Activated B cell treated with CpG ODN at 0.5 μM for 24 hours (primary cell): ENCODE results near the gene MAPK14. TPM values are rescaled to one million over a fixed set of nuclear protein-coding genes. Genes with fewer than 3 reads are reported as not detected.

ENCODE experiments used
- ATAC-seq: fragments of 200-7000 bp; cut with Tn5 transposase; one replicate; pipeline ENCODE4 v1.10.0; 2021; ENCODE audit warnings: low read depth, mild to moderate bottlenecking, moderate library complexity
- CTCF ChIA-PET: fragments of 350-600 bp; sonication (Branson Sonifier 250); formaldehyde crosslinking; loops from one replicate; lab custom pipeline; 2021; ENCODE audit warnings: antibody characterized with exemption; lab: Charles Lee
- POLR2A ChIA-PET: fragments of 350-600 bp; sonication (Branson Sonifier 250); formaldehyde crosslinking; loops from one replicate; lab custom pipeline; 2021; ENCODE audit warnings: antibody characterized with exemption; lab: Charles Lee
- DNase-seq: peaks from one replicate; pipeline ENCODE4 v3.0.0; 2022
- H3K27ac Mint-ChIP-seq: one replicate; pipeline ENCODE4 v1.8.0; 2020; ENCODE audit warnings: mixed read lengths
- H3K27me3 Mint-ChIP-seq: one replicate; pipeline ENCODE4 v1.8.0; 2021; ENCODE audit warnings: mixed read lengths
- H3K36me3 Mint-ChIP-seq: one replicate; pipeline ENCODE4 v1.8.0; 2021; ENCODE audit warnings: low read depth, mixed read lengths
- H3K4me1 Mint-ChIP-seq: one replicate; pipeline ENCODE4 v1.8.0; 2021; ENCODE audit warnings: mixed read lengths
- H3K4me3 Mint-ChIP-seq: one replicate; pipeline ENCODE4 v1.8.0; 2020; ENCODE audit warnings: mild to moderate bottlenecking, mixed read lengths
- H3K9me3 Mint-ChIP-seq: one replicate; pipeline ENCODE4 v1.8.0; 2020; ENCODE audit warnings: mixed read lengths
- CTCF ChIP-seq: fragments of 200-600 bp; IDR thresholded peaks from one replicate; pipeline ENCODE4 v1.8.0; 2022; ENCODE audit warnings: antibody characterized with exemption, mild to moderate bottlenecking
- intact Hi-C: fragments of 100-400 bp; cut with micrococcal nuclease; formaldehyde crosslinking; loops from one replicate; pipeline ENCODE4 v1.15.1; 2024
- total RNA-seq: library from RNA; stranded (reverse); gene quantifications from 2 replicates; pipeline ENCODE4 v1.2.3, GENCODE V29; 2022

The MAPK14 gene
- total RNA-seq, 1 donor from 2014 or later = 45.4 TPM

GRCh38 chr6:36067374-36068011 is 39.9 kb downstream of the MAPK14 start:
- H3K4me1 Mint-ChIP-seq = peaks cover 29% of the 10 kb centered on the region
- POLR2A ChIA-PET = no interaction called here
- DNase-seq = no peak
- no peaks in the 10 kb centered on the region for H3K27me3 Mint-ChIP-seq
- CTCF ChIA-PET = interaction anchor here (1.4 kb wide), 1 partner anchor 40 kb away, joined by 3 read pairs; the partner anchor contains the start of gene MAPK14
- intact Hi-C loops = no loop called here
- H3K36me3 Mint-ChIP-seq = peaks cover 21% of the 10 kb centered on the region
- no peak overlapping the region for H3K4me3 Mint-ChIP-seq
- no peak for TF ChIP-seq CTCF
- no peak overlapping the region for H3K27ac Mint-ChIP-seq
- no peak for ATAC-seq
- no peaks in the 10 kb centered on the region for H3K9me3 Mint-ChIP-seq

GRCh38 chr6:36068012-36068392 is 40.4 kb downstream of the MAPK14 start:
- ATAC-seq = no peak
- no peak for DNase-seq
- Mint-ChIP-seq H3K27ac (no peak overlapping the region), H3K9me3 (no peaks in the 10 kb centered on the region), H3K4me1 (peaks cover 29% of the 10 kb centered on the region), H3K27me3 (no peaks in the 10 kb centered on the region), H3K4me3 (no peak overlapping the region), H3K36me3 (peaks cover 19% of the 10 kb centered on the region)
- TF ChIP-seq CTCF = no peak
- intact Hi-C loops = no loop called here
- ChIA-PET POLR2A (no interaction called here), CTCF (no interaction called here)

- no peak for ATAC-seq
- DNase-seq = no peak
- Mint-ChIP-seq H3K4me1 (peaks cover 31% of the 10 kb centered on the region), H3K27me3 (no peaks in the 10 kb centered on the region), H3K36me3 (peaks cover 21% of the 10 kb centered on the region), H3K9me3 (no peaks in the 10 kb centered on the region), H3K4me3 (no peak overlapping the region), H3K27ac (no peak overlapping the region)
- no peak for TF ChIP-seq CTCF
- intact Hi-C loops = no loop called here
- ChIA-PET POLR2A (no interaction called here), CTCF (interaction anchor here (1.2 kb wide), 1 partner anchor 28 kb away, joined by 3 read pairs; no protein-coding TSS in a partner anchor)
These were observed 41.0 kb downstream of the MAPK14 start for GRCh38 chr6:36068586-36068985.

- POLR2A ChIA-PET = no interaction called here
- DNase-seq (no peak), ATAC-seq (no peak)
- no peak overlapping the region for H3K27ac Mint-ChIP-seq
- no peaks in the 10 kb centered on the region for H3K27me3 Mint-ChIP-seq
- no peak overlapping the region for H3K4me3 Mint-ChIP-seq
- H3K4me1 Mint-ChIP-seq = peaks cover 27% of the 10 kb centered on the region
- intact Hi-C loops = no loop called here
- H3K36me3 Mint-ChIP-seq = peaks cover 22% of the 10 kb centered on the region
- CTCF ChIA-PET = interaction anchor here (1.0 to 1.2 kb wide), 2 partner anchors 25 to 27 kb away, joined by 3 to 6 read pairs; no protein-coding TSS in a partner anchor
- H3K9me3 Mint-ChIP-seq = no peaks in the 10 kb centered on the region
- no peak for TF ChIP-seq CTCF
These were observed 42.0 kb downstream of the MAPK14 start for GRCh38 chr6:36069573-36069972.

GRCh38 chr6:36070252-36070651 is 42.6 kb downstream of the MAPK14 start:
- no peak overlapping the region for H3K27ac Mint-ChIP-seq
- DNase-seq = no peak
- H3K36me3 Mint-ChIP-seq = peaks cover 20% of the 10 kb centered on the region
- no peaks in the 10 kb centered on the region for H3K27me3 Mint-ChIP-seq
- no peak for TF ChIP-seq CTCF
- no peak for ATAC-seq
- intact Hi-C loops = no loop called here
- POLR2A ChIA-PET = no interaction called here
- H3K9me3 Mint-ChIP-seq = no peaks in the 10 kb centered on the region
- CTCF ChIA-PET = no interaction called here
- H3K4me1 Mint-ChIP-seq = peaks cover 22% of the 10 kb centered on the region
- H3K4me3 Mint-ChIP-seq = no peak overlapping the region
